Psoas muscle (tissue), 8 donors: ENCODE data around the gene DNPEP. TPM values are rescaled to one million over a fixed set of nuclear protein-coding genes. Genes with fewer than 3 reads are reported as not detected.

ENCODE experiments used
- ATAC-seq, 4 donors: fragments of 200-7000 bp; cut with Tn5 transposase; one replicate each; pipeline ENCODE4 v1.9.1; 2020; ENCODE audit warnings: moderate library complexity in 3 of 4, mild to moderate bottlenecking in 2 of 4
- DNase-seq, 2 donors: peaks; one replicate each; pipeline ENCODE4 v3.0.0-alpha.2; 2020
- H3K27ac ChIP-seq: fragments of 200-600 bp; one replicate; pipeline ENCODE4 v1.8.0; 2022
- H3K27me3 ChIP-seq, 3 donors: fragments of 200-600 bp in 1 of 3; one replicate each; pipeline versions ENCODE4 v1.6.1 to v1.8.0; 2013 to 2022; ENCODE audit warnings: low read length in 2 of 3, mild to moderate bottlenecking in 2 of 3, moderate library complexity in 1 of 3; ENCODE audit not compliant: insufficient read depth in 3 of 3
- H3K36me3 ChIP-seq, 2 donors: fragments of 200-600 bp in 1 of 2; one replicate each; pipeline versions ENCODE4 v1.6.1 to v1.8.0; 2013 to 2022; ENCODE audit warnings: low read depth in 1 of 2, mild to moderate bottlenecking in 1 of 2, moderate library complexity in 1 of 2; ENCODE audit not compliant: insufficient read depth in 1 of 2
- H3K4me1 ChIP-seq: fragments of 200-600 bp; one replicate; pipeline ENCODE4 v1.8.0; 2022
- H3K4me3 ChIP-seq: fragments of 200-600 bp; one replicate; pipeline ENCODE4 v1.8.0; 2022; ENCODE audit warnings: mild to moderate bottlenecking
- H3K9me3 ChIP-seq: fragments of 200-600 bp; one replicate; pipeline ENCODE4 v1.8.0; 2022
- CTCF ChIP-seq: fragments of 200-600 bp; IDR thresholded peaks from one replicate; pipeline ENCODE4 v1.8.0; 2022; ENCODE audit warnings: antibody characterized with exemption
- WGBS, 3 donors: extraction: QIAGEN DNeasy Blood & Tissue Kit; methylation state at CpG; one replicate each; pipeline versions ENCODE4 v1.1.6 to v1.1.7; 2013; 5-methylcytosine and 5-hydroxymethylcytosine counted together
- intact Hi-C, 2 donors: fragments of 100-400 bp; cut with DNase I; formaldehyde crosslinking; loops; one replicate each; pipeline versions ENCODE4 v1.11.0 to v1.14.2; 2022
- polyA plus RNA-seq, 3 donors: library from polyadenylated mRNA; stranded (reverse); fragments of 200-250 nt; gene quantifications; one replicate each; pipeline ENCODE4 v1.2.3, GENCODE V29; 2013
- total RNA-seq, 4 donors: library from RNA; stranded (reverse); fragmentation: NEBNext Ultra II Directional in 2 of 4; extraction: Animal tissue kit (Norgen Biotek cat#: 25700) in 2 of 4; gene quantifications; one replicate each; pipeline versions ENCODE4 v1.2.1 to v1.2.4, GENCODE V29; 2021 to 2023
- donor health status: healthy with polysubstance abuse.
- donor health status: DM: no; HTN: no; CAD: no; lungs with moderate emphysema.
- donor health status: Bipolar disorder and iron deficiency.
- donor health status: healthy.
- donor health status: DM: yes; HTN: yes; CAD: no.
- donor health status: DM: no; HTN: no; CAD: no.
- donor health status: DM: no; HTN: no; CAD: no.
- donor health status: DM: yes; HTN: yes; CAD: no.

Gene DNPEP
- total and polyA plus RNA-seq, 7 donors: 46.7 to 93.1 (median 65.4) TPM

GRCh38 chr2:219381448-219381847, 6.3 kb downstream of the DNPEP start:
- H3K4me3 ChIP-seq: no peak overlapping the region
- no peak for ATAC-seq
- H3K9me3 ChIP-seq: no peaks in the 10 kb centered on the region
- H3K27ac ChIP-seq: no peak overlapping the region
- H3K4me1 ChIP-seq: peaks cover 7% of the 10 kb centered on the region
- H3K36me3 ChIP-seq: peaks cover 7 to 89% of the 10 kb centered on the region in 2 donors
- WGBS, 3 donors: 88 to 91% (median 89%) methylated on average over 9 of the region's 9 CpGs
- H3K27me3 ChIP-seq: no peaks in the 10 kb centered on the region
- TF ChIP-seq CTCF: no peak
- intact Hi-C loops: loop anchor here in 1 of 2 donors (10.0 kb wide), 1 partner anchor 217 kb away; the partner anchor contains the start of gene NHEJ1
- DNase-seq: no peak

DNA sequence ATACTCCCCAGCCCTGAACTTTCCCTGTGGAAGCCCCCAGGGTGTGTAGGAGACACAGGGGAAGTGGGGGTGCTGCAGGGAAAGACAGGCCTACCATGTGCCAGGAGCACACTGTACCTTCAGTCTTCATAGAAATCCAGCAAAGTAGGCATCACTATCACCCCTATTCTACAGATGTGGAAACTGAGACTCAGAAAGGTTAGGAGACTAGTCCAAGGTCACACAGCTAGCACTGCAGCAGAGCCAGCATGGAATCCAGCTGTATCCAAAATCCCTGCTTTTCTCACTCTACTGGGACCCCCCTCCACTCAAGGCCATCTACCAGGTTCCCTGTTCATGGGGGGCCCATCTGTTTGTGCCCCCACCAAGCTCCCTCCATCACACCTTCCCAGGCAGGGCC, 6.8 kb downstream of the DNPEP start:
- ATAC-seq (no peak), DNase-seq (no peak)
- Histone ChIP-seq H3K27ac (no peak overlapping the region), H3K4me3 (no peak overlapping the region), H3K9me3 (no peaks in the 10 kb centered on the region), H3K36me3 (peaks cover 7 to 89% of the 10 kb centered on the region in 2 donors), H3K27me3 (no peaks in the 10 kb centered on the region), H3K4me1 (peaks cover 4% of the 10 kb centered on the region)
- intact Hi-C loops: loop anchor here in 1 of 2 donors (10.0 kb wide), 1 partner anchor 216 kb away; the partner anchor contains the start of gene NHEJ1
- TF ChIP-seq CTCF: no peak

GRCh38 chr2:219378163-219378851, 9.4 kb downstream of the DNPEP start:
- no peaks in the 10 kb centered on the region for H3K9me3 ChIP-seq
- no peak for DNase-seq
- 65 to 83% (median 71%) methylated on average over 13 of the region's 13 CpGs for WGBS, 3 donors
- peak; percentile 78 to 91 (median 88) for ATAC-seq
- peaks cover 13 to 88% of the 10 kb centered on the region in 2 donors for H3K36me3 ChIP-seq
- intact Hi-C loops: no loop called here
- no peaks in the 10 kb centered on the region for H3K27me3 ChIP-seq
- H3K4me1 ChIP-seq: peaks cover 4% of the 10 kb centered on the region
- H3K27ac ChIP-seq: peak overlapping the region; percentile 74
- no peak for TF ChIP-seq CTCF
- no peak overlapping the region for H3K4me3 ChIP-seq

- peak; percentile 25 to 73 (median 58) for ATAC-seq
- Histone ChIP-seq H3K4me1 (no peaks in the 10 kb centered on the region), H3K27ac (no peak overlapping the region), H3K4me3 (no peak overlapping the region), H3K36me3 (peaks cover 3 to 17% of the 10 kb centered on the region in 2 donors), H3K27me3 (no peaks in the 10 kb centered on the region), H3K9me3 (no peaks in the 10 kb centered on the region)
- intact Hi-C loops: loop anchor here in 1 of 2 donors (10.0 kb wide), 1 partner anchor 195 kb away; the partner anchor contains the start of genes CNPPD1, RETREG2 and SLC23A3
- peak; percentile 47 to 78 for DNase-seq
- 11 to 41% (median 18%) methylated on average over 2 of the region's 2 CpGs for WGBS, 3 donors
- no peak for TF ChIP-seq CTCF
Measured at GRCh38 chr2:219369447-219369861, 18.3 kb downstream of the DNPEP start.
